ENCODE measurements around the gene KIAA0825.

- TF ChIP-seq FOXA1 (IDR thresholded peaks at IDR 0.05) = no peak
- no peak for TF ChIP-seq FOXM1 (IDR thresholded peaks at IDR 0.05; ENCODE audit: borderline replicate concordance)
- no peak for TF ChIP-seq BHLHE40 (IDR thresholded peaks at IDR 0.05; ENCODE audit: borderline replicate concordance)
- no peak for TF ChIP-seq SP1 (IDR thresholded peaks at IDR 0.05)
- TF ChIP-seq ELF4 (IDR thresholded peaks at IDR 0.05) = no peak
- no peak for TF ChIP-seq ARNT (IDR thresholded peaks at IDR 0.05)
Measured at GRCh38 chr5:94113087-94113486, 505.3 kb downstream of the KIAA0825 start.
